Testis (tissue), 2 donors: ENCODE data around the gene GBP7.

Source experiments
- POLR2A ChIP-seq: fragments of 450-650 bp; IDR thresholded peaks from one replicate; pipeline ENCODE4 v1.6.1; 2017; ENCODE audit warnings: antibody characterized with exemption, mild to moderate bottlenecking, moderate library complexity
- TF ChIP-seq, protein P1 (sequence below), 3 experiments: fragments of 450-650 bp in 2 of 3; fragments of 200-600 bp in 1 of 3; sonication (generic) in 1 of 3; IDR thresholded peaks; one replicate each; pipeline ENCODE4 v1.5.1; 2016 to 2019; ENCODE audit warnings: antibody characterized with exemption in 3 of 3, mild to moderate bottlenecking in 2 of 3, moderate library complexity in 1 of 3

DNA sequence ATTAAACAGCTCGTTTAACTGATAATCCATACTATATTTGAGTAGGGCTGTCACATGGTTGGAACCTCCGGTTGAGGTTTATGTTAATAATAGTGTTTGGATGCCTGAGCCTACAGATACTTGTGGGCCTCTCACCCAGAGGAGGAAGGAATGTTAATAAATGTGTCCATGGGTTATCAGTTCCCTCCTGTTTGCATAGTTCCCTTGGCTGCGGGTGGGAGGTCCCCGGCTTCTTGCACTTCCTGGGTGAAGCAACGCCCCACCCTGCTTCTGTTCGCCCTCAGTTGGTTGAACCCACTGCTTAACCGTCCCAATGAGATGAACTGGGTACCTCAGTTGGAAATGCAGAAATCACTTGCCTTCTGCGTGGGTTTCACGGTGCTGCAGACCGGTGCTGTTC is 87.2 kb downstream of the GBP7 start:
- TF ChIP-seq, protein P1, sequence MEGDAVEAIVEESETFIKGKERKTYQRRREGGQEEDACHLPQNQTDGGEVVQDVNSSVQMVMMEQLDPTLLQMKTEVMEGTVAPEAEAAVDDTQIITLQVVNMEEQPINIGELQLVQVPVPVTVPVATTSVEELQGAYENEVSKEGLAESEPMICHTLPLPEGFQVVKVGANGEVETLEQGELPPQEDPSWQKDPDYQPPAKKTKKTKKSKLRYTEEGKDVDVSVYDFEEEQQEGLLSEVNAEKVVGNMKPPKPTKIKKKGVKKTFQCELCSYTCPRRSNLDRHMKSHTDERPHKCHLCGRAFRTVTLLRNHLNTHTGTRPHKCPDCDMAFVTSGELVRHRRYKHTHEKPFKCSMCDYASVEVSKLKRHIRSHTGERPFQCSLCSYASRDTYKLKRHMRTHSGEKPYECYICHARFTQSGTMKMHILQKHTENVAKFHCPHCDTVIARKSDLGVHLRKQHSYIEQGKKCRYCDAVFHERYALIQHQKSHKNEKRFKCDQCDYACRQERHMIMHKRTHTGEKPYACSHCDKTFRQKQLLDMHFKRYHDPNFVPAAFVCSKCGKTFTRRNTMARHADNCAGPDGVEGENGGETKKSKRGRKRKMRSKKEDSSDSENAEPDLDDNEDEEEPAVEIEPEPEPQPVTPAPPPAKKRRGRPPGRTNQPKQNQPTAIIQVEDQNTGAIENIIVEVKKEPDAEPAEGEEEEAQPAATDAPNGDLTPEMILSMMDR (IDR thresholded peaks at IDR 0.05), result no peak
- no peak for TF ChIP-seq POLR2A
